ENCODE results near the gene WWC2.

Gene WWC2

DNA sequence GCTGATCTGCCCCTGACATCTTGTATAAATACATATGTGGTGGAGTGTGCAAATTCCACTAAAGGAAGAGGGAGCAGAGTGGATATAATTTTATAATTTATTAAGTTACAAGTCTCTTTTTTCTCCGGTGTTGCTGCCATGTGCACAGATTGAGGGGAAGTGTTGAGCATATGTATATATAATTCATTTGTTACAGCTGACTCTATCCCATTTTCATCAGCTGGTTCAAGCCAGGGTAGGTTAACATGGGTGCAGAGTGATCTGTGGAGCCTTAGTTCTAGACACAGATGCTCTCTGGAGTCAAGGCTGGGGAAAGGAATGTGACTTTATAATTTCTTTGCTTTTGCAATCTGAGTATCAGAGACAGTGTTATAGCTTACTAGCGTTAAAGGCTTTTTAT is 103.5 kb downstream of the WWC2 start:
- no peak for DNase-seq (ENCODE audit: low read depth in 1 of 2, low spot score in 1 of 2)
- H3K27me3 ChIP-seq (ENCODE audit: insufficient read depth, poor library complexity, severe bottlenecking): peaks cover 4% of the 10 kb centered on the region
- TF ChIP-seq REST (IDR thresholded peaks at IDR 0.05; ENCODE audit: insufficient replicate concordance, low read depth) (no peak), POLR2AphosphoS5 (IDR thresholded peaks at IDR 0.05; ENCODE audit: low read depth) (no peak), GABPA (IDR thresholded peaks at IDR 0.05; ENCODE audit: low read depth) (no peak), SPI1 (IDR thresholded peaks at IDR 0.05; ENCODE audit: borderline replicate concordance, low read depth) (no peak)
- TF ChIP-seq, protein P1, sequence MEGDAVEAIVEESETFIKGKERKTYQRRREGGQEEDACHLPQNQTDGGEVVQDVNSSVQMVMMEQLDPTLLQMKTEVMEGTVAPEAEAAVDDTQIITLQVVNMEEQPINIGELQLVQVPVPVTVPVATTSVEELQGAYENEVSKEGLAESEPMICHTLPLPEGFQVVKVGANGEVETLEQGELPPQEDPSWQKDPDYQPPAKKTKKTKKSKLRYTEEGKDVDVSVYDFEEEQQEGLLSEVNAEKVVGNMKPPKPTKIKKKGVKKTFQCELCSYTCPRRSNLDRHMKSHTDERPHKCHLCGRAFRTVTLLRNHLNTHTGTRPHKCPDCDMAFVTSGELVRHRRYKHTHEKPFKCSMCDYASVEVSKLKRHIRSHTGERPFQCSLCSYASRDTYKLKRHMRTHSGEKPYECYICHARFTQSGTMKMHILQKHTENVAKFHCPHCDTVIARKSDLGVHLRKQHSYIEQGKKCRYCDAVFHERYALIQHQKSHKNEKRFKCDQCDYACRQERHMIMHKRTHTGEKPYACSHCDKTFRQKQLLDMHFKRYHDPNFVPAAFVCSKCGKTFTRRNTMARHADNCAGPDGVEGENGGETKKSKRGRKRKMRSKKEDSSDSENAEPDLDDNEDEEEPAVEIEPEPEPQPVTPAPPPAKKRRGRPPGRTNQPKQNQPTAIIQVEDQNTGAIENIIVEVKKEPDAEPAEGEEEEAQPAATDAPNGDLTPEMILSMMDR (IDR thresholded peaks at IDR 0.05; ENCODE audit: insufficient read depth, low read length): no peak
- H3K27ac ChIP-seq (replicated peaks): no peak overlapping the region
- no peak overlapping the region for H3K4me3 ChIP-seq (replicated peaks; ENCODE audit: insufficient read depth, low read length)

- peaks cover 4% of the 10 kb centered on the region for H3K27me3 ChIP-seq (ENCODE audit: insufficient read depth, poor library complexity, severe bottlenecking)
- no peak for DNase-seq (ENCODE audit: low read depth in 1 of 2, low spot score in 1 of 2)
- H3K4me3 ChIP-seq (replicated peaks; ENCODE audit: insufficient read depth, low read length): no peak overlapping the region
- no peak overlapping the region for H3K27ac ChIP-seq (replicated peaks)
- TF ChIP-seq REST (IDR thresholded peaks at IDR 0.05; ENCODE audit: insufficient replicate concordance, low read depth): no peak
- no peak for TF ChIP-seq SPI1 (IDR thresholded peaks at IDR 0.05; ENCODE audit: borderline replicate concordance, low read depth)
- TF ChIP-seq GABPA (IDR thresholded peaks at IDR 0.05; ENCODE audit: low read depth): no peak
- TF ChIP-seq, protein P1 (IDR thresholded peaks at IDR 0.05; ENCODE audit: insufficient read depth, low read length): no peak
Measured at GRCh38 chr4:183204793-183205192, 105.7 kb downstream of the WWC2 start.

DNA sequence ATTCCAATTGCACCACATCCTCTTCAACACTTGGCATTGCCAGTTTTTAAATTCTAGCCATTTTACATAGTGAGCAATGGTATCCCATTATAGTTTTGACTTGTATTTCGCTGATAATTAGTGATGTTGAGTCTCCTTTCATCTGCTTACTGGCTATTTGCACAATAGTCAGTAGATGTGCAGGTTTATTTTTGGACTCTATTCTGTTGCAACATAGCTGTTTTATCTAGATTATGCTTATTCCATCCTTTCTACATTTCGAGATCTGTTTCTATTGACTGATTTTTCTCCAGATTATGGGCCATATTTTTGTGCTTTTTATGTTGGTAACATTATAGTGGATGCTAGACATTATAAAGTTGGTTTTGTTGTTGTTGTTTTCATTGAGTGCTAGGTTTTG is 106.1 kb downstream of the WWC2 start:
- no peak for DNase-seq (ENCODE audit: low read depth in 1 of 2, low spot score in 1 of 2)
- TF ChIP-seq SPI1 (IDR thresholded peaks at IDR 0.05; ENCODE audit: borderline replicate concordance, low read depth): no peak
- TF ChIP-seq POLR2AphosphoS5 (IDR thresholded peaks at IDR 0.05; ENCODE audit: low read depth): no peak
- no peak for TF ChIP-seq GABPA (IDR thresholded peaks at IDR 0.05; ENCODE audit: low read depth)
- TF ChIP-seq REST (IDR thresholded peaks at IDR 0.05; ENCODE audit: insufficient replicate concordance, low read depth): no peak
- TF ChIP-seq, protein P1 (IDR thresholded peaks at IDR 0.05; ENCODE audit: insufficient read depth, low read length): no peak
- Histone ChIP-seq H3K27me3 (ENCODE audit: insufficient read depth, poor library complexity, severe bottlenecking) (peaks cover 4% of the 10 kb centered on the region), H3K27ac (replicated peaks) (no peak overlapping the region), H3K4me3 (replicated peaks; ENCODE audit: insufficient read depth, low read length) (no peak overlapping the region)

Data from HL-60 (cell line).